Articular chondrocyte of knee joint (primary cell): ENCODE results near the gene IFITM10. TPM values are rescaled to one million over a fixed set of nuclear protein-coding genes. Genes with fewer than 3 reads are reported as not detected.

Experiments
- total RNA-seq: library from RNA; depleted of rRNA; stranded (reverse); fragments of >200 nt; gene quantifications from 2 replicates; pipeline ENCODE4 v1.2.3, GENCODE V29; 2012

IFITM10 gene
- total RNA-seq = 5.5 and 9.5 TPM in 2 replicates

DNA sequence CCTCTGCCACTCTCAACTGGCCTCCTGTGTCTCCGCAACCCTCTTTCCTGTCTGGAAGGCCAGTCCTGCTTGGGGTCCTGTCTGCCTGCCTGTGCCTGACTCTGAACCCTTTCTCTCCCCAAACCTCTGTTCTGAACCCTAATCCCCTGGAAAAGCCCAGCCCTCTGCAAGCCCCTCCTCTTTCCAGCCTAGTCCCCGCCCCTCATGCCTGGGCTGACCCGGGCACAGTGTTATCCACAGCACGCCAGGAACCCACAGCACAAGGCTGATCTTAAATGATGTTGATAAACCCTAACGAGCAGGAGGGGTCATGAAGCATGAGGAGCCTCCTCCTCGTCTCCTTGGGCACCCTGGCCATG, at the start of gene IFITM10:
Gene IFITM10, minus strand, starts transcription at position 115 of the 359 bp plus-strand sequence. CDS start 153 bp downstream, outside the sequence.

DNA sequence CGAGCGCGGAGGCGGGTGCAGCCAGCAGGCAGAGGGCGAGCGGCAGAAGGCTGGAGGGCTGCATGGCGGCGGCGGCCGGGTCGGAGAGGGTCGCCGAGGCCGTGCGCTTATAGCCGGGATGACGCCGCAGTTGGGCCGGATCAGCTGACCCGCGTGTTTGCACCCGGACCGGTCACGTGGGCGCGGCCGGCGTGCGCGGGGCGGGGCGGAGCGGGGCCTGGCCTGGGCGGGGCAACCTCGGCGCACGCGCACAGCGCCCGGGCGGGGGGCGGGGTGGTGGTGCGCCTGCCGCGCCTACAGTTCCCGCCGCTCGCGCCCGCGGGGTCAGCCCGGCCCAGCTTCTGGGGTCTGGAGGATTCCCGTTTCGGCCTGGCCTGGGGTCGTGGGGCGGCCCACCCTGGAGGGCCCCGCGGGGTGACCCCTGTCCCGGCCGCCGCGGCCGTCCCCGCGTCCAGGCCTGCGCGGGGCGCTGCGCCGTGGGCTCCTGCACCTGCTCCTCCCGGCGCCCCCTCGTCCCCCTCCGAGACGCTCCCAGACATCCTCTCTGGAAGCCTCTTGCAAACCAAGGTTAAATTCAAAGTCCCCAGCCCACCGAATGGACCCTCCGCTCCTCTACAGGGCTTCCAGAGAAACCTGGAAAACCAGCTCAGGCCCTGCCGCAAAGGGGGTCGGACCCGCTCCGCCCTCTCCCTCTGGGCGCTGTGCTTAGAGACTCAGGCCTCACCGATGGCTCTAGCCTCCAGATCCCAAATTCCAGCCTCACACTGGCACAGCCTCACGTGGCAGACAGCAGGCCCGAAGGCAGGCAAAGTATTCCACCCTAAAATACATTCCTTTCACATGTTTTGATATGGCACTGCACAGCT, 13.6 kb upstream of the IFITM10 start, which contains the start of gene CTSD:
Gene CTSD, minus strand, starts transcription at position 132 of the 866 bp plus-strand sequence. Its CDS starts 68 bp downstream, at position 64.

DNA sequence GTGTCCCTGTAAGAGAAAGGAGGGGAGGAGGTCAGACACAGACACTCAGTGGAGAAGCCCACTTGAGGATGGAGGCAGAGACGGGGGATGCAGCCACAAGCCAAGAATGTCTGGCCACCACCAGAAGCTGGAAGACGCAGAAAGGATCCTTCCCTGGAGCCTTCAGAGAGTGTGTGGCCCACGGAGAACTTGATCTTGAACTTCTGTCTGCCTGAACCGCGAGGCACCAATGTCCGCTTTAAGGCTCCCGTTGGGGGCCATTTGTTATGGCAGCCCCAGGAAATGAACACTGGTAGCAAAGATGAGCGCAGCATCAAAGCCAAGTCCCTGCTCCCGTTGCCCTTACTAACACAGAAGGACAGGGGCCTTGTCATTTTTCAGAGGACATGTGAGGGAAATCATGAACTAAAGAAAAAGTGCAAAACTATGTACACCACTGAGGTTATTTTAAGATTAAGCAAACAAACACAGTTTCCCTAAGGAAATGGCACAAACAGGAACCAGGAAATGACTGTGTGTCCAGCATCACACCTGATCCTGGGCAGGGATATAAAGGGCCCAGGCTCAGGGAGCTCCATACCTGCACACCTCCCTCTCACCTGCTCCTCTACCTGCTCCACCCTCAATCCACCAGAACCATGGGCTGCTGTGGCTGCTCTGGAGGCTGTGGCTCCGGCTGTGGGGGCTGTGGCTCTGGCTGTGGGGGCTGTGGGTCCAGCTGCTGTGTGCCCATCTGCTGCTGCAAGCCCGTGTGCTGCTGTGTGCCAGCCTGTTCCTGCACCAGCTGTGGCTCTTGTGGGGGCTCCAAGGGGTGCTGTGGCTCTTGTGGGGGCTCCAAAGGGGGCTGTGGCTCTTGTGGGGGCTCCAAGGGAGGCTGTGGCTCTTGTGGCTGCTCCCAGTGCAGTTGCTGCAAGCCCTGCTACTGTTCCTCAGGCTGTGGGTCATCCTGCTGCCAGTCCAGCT, 53.5 kb downstream of the IFITM10 start, which contains the start of gene KRTAP5-6:
Gene KRTAP5-6, plus strand, starts transcription at position 588 of the 963 bp plus-strand sequence. Its CDS starts 51 bp downstream, at position 639.

Other genes starting within 250 kb of the IFITM10 start
- gene DUSP8, start 178.3 kb downstream of the IFITM10 start, total RNA-seq = 0.32 and 0.39 TPM in 2 replicates
- not detected in 2 replicates for gene KRTAP5-1, start 165.3 kb downstream of the IFITM10 start, total RNA-seq
- not detected in 2 replicates for gene KRTAP5-2, start 152.3 kb downstream of the IFITM10 start, total RNA-seq
- not detected in 2 replicates for gene KRTAP5-3, start 142.1 kb downstream of the IFITM10 start, total RNA-seq
- not detected in 2 replicates for gene KRTAP5-4, start 128.5 kb downstream of the IFITM10 start, total RNA-seq
- not detected in 2 replicates for gene KRTAP5-5, start 120.8 kb downstream of the IFITM10 start, total RNA-seq
- not detected in 2 replicates for gene KRTAP5-6, start 53.4 kb downstream of the IFITM10 start, total RNA-seq
- gene CTSD, start 13.3 kb upstream of the IFITM10 start, total RNA-seq = 222 and 262 TPM in 2 replicates
- not detected in 2 replicates for gene SYT8, start 84.4 kb upstream of the IFITM10 start, total RNA-seq
- not detected in 2 replicates for gene TNNI2, start 88.4 kb upstream of the IFITM10 start, total RNA-seq
- 84.1 and 94.5 TPM in 2 replicates for gene LSP1, start 102.5 kb upstream of the IFITM10 start, total RNA-seq
- gene PRR33, start 141.3 kb upstream of the IFITM10 start, total RNA-seq = under 0.01 TPM in 1 of 2 replicates, not detected in the other
- gene TNNT3, start 169.1 kb upstream of the IFITM10 start, total RNA-seq = 0.43 TPM in 1 of 2 replicates, not detected in the other
- 106 and 109 TPM in 2 replicates for gene MRPL23, start 196.7 kb upstream of the IFITM10 start, total RNA-seq
- gene H19, start 247.2 kb upstream of the IFITM10 start, total RNA-seq = 29.9 and 77.0 TPM in 2 replicates